GM23248 (cell line): ENCODE measurements around the gene DCDC1. TPM values are rescaled to one million over a fixed set of nuclear protein-coding genes. Genes with fewer than 3 reads are reported as not detected.
A peak's percentile ranks its signal among the peaks of the same experiment; 100 is the strongest.

Experiments used
- DNase-seq: peaks from one replicate; pipeline ENCODE4 v3.0.0-alpha.2; 2015
- H2AFZ ChIP-seq: fragments of 200-600 bp; sonication (generic); 2 replicates; pipeline ENCODE4 v1.6.1; 2016; ENCODE audit warnings: antibody characterized with exemption
- H3F3A ChIP-seq: fragments of 200-600 bp; sonication (generic); 2 replicates; pipeline ENCODE4 v1.6.1; 2016; ENCODE audit warnings: mild to moderate bottlenecking, antibody characterized with exemption, mixed run types; ENCODE audit not compliant: insufficient read depth
- H3K27ac ChIP-seq: fragments of 200-600 bp; sonication (generic); 2 replicates; pipeline ENCODE4 v1.5.1; 2016; ENCODE audit warnings: mild to moderate bottlenecking
- H3K27me3 ChIP-seq: fragments of 200-600 bp; sonication (generic); replicated peaks from 2 replicates; pipeline ENCODE4 v1.6.1; 2016; ENCODE audit warnings: mild to moderate bottlenecking; ENCODE audit not compliant: insufficient read depth
- H3K36me3 ChIP-seq: fragments of 200-600 bp; sonication (generic); 2 replicates; pipeline ENCODE4 v1.6.1; 2016; ENCODE audit warnings: low read depth, mild to moderate bottlenecking
- H3K4me1 ChIP-seq: fragments of 200-600 bp; sonication (generic); 2 replicates; pipeline ENCODE4 v1.6.1; 2016; ENCODE audit warnings: mild to moderate bottlenecking; ENCODE audit not compliant: insufficient read depth
- H3K4me2 ChIP-seq: fragments of 200-600 bp; sonication (generic); one replicate; pipeline ENCODE4 v1.6.1; 2016; ENCODE audit warnings: mild to moderate bottlenecking; ENCODE audit not compliant: unreplicated experiment
- H3K4me3 ChIP-seq: fragments of 200-600 bp; sonication (generic); 2 replicates; pipeline ENCODE4 v1.5.1; 2016; ENCODE audit warnings: mild to moderate bottlenecking
- H3K79me2 ChIP-seq: fragments of 200-600 bp; sonication (generic); 2 replicates; pipeline ENCODE4 v1.6.1; 2016; ENCODE audit warnings: mild to moderate bottlenecking; ENCODE audit not compliant: insufficient read depth
- H3K9ac ChIP-seq: fragments of 200-600 bp; sonication (generic); 2 replicates; pipeline ENCODE4 v1.6.1; 2016; ENCODE audit warnings: mild to moderate bottlenecking
- H3K9me2 ChIP-seq: fragments of 200-600 bp; sonication (generic); 2 replicates; pipeline ENCODE4 v1.6.1; 2016; ENCODE audit warnings: mixed run types, mild to moderate bottlenecking, moderate library complexity; ENCODE audit not compliant: insufficient read depth
- H3K9me3 ChIP-seq: fragments of 200-600 bp; sonication (generic); one replicate; pipeline ENCODE4 v1.6.1; 2017; ENCODE audit warnings: low read depth
- H4K20me1 ChIP-seq: fragments of 200-600 bp; sonication (generic); 2 replicates; pipeline ENCODE4 v1.6.0; 2016; ENCODE audit not compliant: insufficient read depth
- EZH2 ChIP-seq: fragments of 200-600 bp; sonication (generic); IDR thresholded peaks from 2 replicates; pipeline ENCODE4 v1.6.1; 2018; ENCODE audit warnings: antibody characterized with exemption, mild to moderate bottlenecking; ENCODE audit not compliant: insufficient read depth, poor library complexity, severe bottlenecking
- EZH2phosphoT487 ChIP-seq: fragments of 200-600 bp; sonication (generic); IDR thresholded peaks from 2 replicates; pipeline ENCODE4 v1.6.1; 2018; ENCODE audit warnings: antibody characterized with exemption, moderate library complexity, mild to moderate bottlenecking, low read depth; ENCODE audit not compliant: insufficient read depth
- WGBS, 2 experiments: methylation state at CpG; one replicate each; pipeline ENCODE4 v1.1.6; 2015 to 2017; ENCODE audit warnings: low lambda C conversion rate in 2 of 2, low coverage in 1 of 2; ENCODE audit errors: missing lambda C conversion rate in 2 of 2; 5-methylcytosine and 5-hydroxymethylcytosine counted together
- in situ Hi-C: fragments of 300-500 bp; cut with MboI; formaldehyde crosslinking; loops from 2 replicates; pipeline ENCODE4 v1.15.0; 2020
- polyA plus RNA-seq: library from polyadenylated mRNA; unstranded; fragments of >200 nt; fragmentation: Nextera tagmentation; extraction: Ambion mirVana; gene quantifications from 2 replicates; pipeline ENCODE4 v1.2.1, GENCODE V29; 2016
- total RNA-seq: library from RNA; depleted of rRNA; stranded (reverse); fragments of >200 nt; shearing (Covaris generic); gene quantifications from 2 replicates; pipeline ENCODE4 v1.2.3, GENCODE V29; 2014

The DCDC1 gene
- total and polyA plus RNA-seq, 2 experiments from 2014 or later: not detected

DNA sequence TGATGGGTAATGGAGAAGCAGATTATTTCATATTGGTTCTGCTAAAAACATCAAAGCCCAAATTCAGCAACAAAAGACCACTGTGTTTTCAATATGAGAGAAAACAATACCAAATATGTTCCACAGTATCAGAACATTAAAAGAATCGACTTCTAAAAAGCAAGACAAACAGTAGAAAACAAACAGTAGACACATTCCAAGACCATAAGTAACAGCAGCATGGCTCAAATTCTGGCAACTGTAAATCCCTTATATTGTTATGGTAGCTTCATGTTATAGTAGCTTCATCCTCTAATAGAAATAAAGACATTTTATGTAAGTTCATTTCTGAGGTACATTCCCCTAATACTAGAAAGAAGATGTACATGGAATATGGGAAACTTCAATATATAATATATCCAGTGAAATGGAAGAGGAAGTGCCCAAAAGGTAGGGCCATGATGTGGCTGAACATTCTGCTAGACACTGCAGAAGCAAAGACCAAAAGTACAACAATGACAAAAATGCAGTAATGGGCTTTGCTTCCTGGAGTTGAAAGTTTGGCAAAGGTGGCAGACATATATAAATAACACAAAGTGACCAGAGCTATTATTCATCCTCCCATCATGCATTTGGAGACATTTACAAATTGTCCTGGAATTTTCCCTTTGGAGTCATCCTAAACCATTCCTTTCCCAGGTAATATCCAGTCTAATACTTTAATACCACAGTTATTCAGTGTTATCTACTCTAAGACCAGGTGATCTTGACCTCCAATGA lies 299.9 kb downstream of the DCDC1 start:
- Histone ChIP-seq H3K27me3 (no peaks in the 10 kb centered on the region), H4K20me1 (no peaks in the 10 kb centered on the region), H3F3A (peaks cover 14% of the 10 kb centered on the region; the same call in 1 of the 2 replicates), H3K9ac (no peak overlapping the region), H3K36me3 (no peaks in the 10 kb centered on the region), H3K4me1 (peaks cover 8% of the 10 kb centered on the region), H3K9me3 (no peaks in the 10 kb centered on the region), H3K9me2 (no peaks in the 10 kb centered on the region), H3K79me2 (no peaks in the 10 kb centered on the region), H3K4me2 (no peak overlapping the region), H2AFZ (no peak overlapping the region), H3K4me3 (no peak overlapping the region), H3K27ac (no peak overlapping the region)
- in situ Hi-C loops: no loop called here
- 14 to 26% methylated on average over 1 of the region's 1 CpG for WGBS, 2 experiments
- peak; percentile 15 for DNase-seq
- no peak for TF ChIP-seq EZH2
- TF ChIP-seq EZH2phosphoT487: no peak

DNA sequence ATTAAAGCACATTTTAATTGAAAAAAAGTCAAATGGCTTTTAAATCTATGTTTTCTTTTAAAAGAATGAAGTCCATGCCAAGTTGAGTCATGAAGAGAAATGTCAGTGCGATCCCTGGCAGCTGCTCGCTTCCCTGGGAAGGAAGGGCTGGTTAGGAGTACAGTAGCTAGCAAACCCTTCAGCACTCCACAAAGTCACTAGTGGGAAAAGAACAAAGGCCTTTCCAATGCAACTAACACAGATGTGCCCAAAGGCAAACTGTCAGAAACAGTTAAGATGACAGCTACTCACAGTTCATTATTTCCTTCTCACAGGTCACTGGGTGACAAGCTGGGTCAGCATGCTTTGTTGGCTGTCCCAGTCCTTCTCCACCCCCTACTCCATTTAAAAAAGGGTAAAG lies 308.7 kb downstream of the DCDC1 start:
- Histone ChIP-seq H3K9me2 (no peaks in the 10 kb centered on the region), H3K27ac (no peak overlapping the region), H3K4me3 (no peak overlapping the region), H3K9me3 (no peaks in the 10 kb centered on the region), H2AFZ (no peak overlapping the region), H3F3A (no peaks in the 10 kb centered on the region), H3K27me3 (no peaks in the 10 kb centered on the region), H3K9ac (no peak overlapping the region), H3K4me1 (0 out of 2 replicates have a peak, but pooled peaks cover 3% of the 10 kb centered on the region), H4K20me1 (no peaks in the 10 kb centered on the region), H3K36me3 (no peaks in the 10 kb centered on the region), H3K79me2 (no peaks in the 10 kb centered on the region), H3K4me2 (no peak overlapping the region)
- WGBS, 2 experiments: 6 to 7% methylated on average over 2 of the region's 2 CpGs
- in situ Hi-C loops: no loop called here
- TF ChIP-seq EZH2 (no peak), EZH2phosphoT487 (no peak)
- DNase-seq: peak; percentile 55

- Histone ChIP-seq H3K36me3 (no peaks in the 10 kb centered on the region), H3K4me1 (0 out of 2 replicates have a peak, but pooled peaks cover 3% of the 10 kb centered on the region), H3K4me3 (no peak overlapping the region), H3K9ac (no peak overlapping the region), H4K20me1 (no peaks in the 10 kb centered on the region), H3K27me3 (no peaks in the 10 kb centered on the region), H3K9me3 (no peaks in the 10 kb centered on the region), H3F3A (no peaks in the 10 kb centered on the region), H3K79me2 (no peaks in the 10 kb centered on the region), H3K9me2 (no peaks in the 10 kb centered on the region), H3K4me2 (no peak overlapping the region), H2AFZ (no peak overlapping the region), H3K27ac (no peak overlapping the region)
- DNase-seq: no peak
- TF ChIP-seq EZH2phosphoT487 (no peak), EZH2 (no peak)
- in situ Hi-C loops: no loop called here
Observed at GRCh38 chr11:31059529-31059928, 310.0 kb downstream of the DCDC1 start.

DNA sequence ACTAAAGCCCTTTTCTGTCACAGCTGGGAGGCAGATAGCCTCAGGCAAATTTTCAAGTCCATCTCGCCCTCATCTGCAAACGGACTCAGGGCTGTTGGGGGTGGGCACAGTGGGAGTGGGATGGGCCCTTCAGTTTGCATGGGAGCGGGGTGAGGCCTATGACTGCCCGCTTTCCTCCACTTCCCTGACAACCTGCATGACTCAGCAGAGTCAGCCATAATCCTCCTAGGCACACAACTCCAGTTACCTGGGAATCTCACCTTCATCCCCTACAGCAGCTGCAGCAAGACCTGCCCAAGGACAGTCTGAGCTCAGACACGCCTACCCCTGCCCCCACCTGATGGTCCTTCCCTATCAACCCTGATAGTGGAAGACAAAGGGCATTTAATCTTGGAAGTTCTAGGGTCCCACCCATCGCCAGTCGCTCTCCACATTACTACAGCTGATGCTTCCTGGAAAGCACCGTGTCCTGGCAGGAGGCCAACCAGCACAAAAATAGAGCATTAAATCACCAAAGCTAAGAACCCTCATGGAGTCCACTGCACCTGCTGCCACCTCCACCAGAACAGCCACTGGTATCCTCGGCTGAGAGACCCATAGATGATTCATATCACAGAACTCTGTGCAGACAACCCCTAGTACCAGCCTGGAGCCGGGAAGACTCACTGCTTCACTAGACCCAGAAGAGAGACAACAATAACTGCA lies 319.3 kb downstream of the DCDC1 start:
- in situ Hi-C loops: no loop called here

More for the DNA sequence above, 319.3 kb downstream of the DCDC1 start:
- H3K4me3 ChIP-seq: no peak overlapping the region
- H3K36me3 ChIP-seq: no peaks in the 10 kb centered on the region
- H3K9me3 ChIP-seq: no peaks in the 10 kb centered on the region
- H3K4me2 ChIP-seq: no peak overlapping the region
- DNase-seq: no peak
- H3K9me2 ChIP-seq: no peaks in the 10 kb centered on the region
- no peak overlapping the region for H3K9ac ChIP-seq
- no peak overlapping the region for H2AFZ ChIP-seq
- no peaks in the 10 kb centered on the region for H3K79me2 ChIP-seq
- no peaks in the 10 kb centered on the region; the same call in 1 of the 2 replicates for H3K27me3 ChIP-seq
- WGBS, 2 experiments: 42 to 45% methylated on average over 10 of the region's 10 CpGs
- no peaks in the 10 kb centered on the region for H3F3A ChIP-seq
- no peaks in the 10 kb centered on the region for H3K4me1 ChIP-seq
- TF ChIP-seq EZH2: no peak
- no peak for TF ChIP-seq EZH2phosphoT487
- no peak overlapping the region for H3K27ac ChIP-seq
- no peaks in the 10 kb centered on the region for H4K20me1 ChIP-seq
